Esophagus muscularis mucosa (tissue), 4 donors: Measurements from ENCODE around the gene NPRL2. TPM values are rescaled to one million over a fixed set of nuclear protein-coding genes. Genes with fewer than 3 reads are reported as not detected.
"Not testable (repeated sequence)": the region's sequence is repeated elsewhere in the genome, so short reads cannot be mapped to it uniquely, and the experiment has no call there.

Source experiments
- DNase-seq: peaks from one replicate; pipeline ENCODE4 v3.0.0-alpha.2; 2017; ENCODE audit errors: extremely low spot score
- H3K27ac ChIP-seq, 4 donors: fragments of 200-600 bp; sonication (generic); replicated peaks in 1 of 4; 1 replicate in 3 of 4; 2 replicates in 1 of 4; pipeline ENCODE4 v1.5.1; 2016 to 2019; ENCODE audit warnings: mild to moderate bottlenecking in 1 of 4
- H3K27me3 ChIP-seq, 4 donors: fragments of 200-600 bp; sonication (generic); one replicate each; pipeline versions ENCODE4 v1.5.1 to v1.6.0; 2016 to 2019
- H3K36me3 ChIP-seq, 4 donors: fragments of 200-600 bp; sonication (generic); one replicate each; pipeline ENCODE4 v1.5.1; 2016 to 2019
- H3K4me1 ChIP-seq, 4 donors: fragments of 200-600 bp; sonication (generic); one replicate each; pipeline ENCODE4 v1.5.1; 2016 to 2019
- H3K4me3 ChIP-seq, 4 donors: fragments of 200-600 bp; sonication (generic); 1 replicate in 2 of 4; 2 replicates in 2 of 4; pipeline ENCODE4 v1.5.1; 2016 to 2019; ENCODE audit warnings: mild to moderate bottlenecking in 4 of 4, moderate library complexity in 1 of 4
- H3K9me3 ChIP-seq, 4 donors: fragments of 200-600 bp; sonication (generic); 1 replicate in 3 of 4; 2 replicates in 1 of 4; pipeline ENCODE4 v1.5.1; 2016 to 2019
- EP300 ChIP-seq: sonication (generic); formaldehyde crosslinking; IDR thresholded peaks from one replicate; pipeline ENCODE4 v1.6.1; 2017; ENCODE audit warnings: antibody characterized with exemption
- POLR2A ChIP-seq: fragments of 450-650 bp; IDR thresholded peaks from one replicate; pipeline ENCODE4 v1.6.1; 2017; ENCODE audit warnings: antibody characterized with exemption, moderate library complexity, mild to moderate bottlenecking, low read depth
- POLR2AphosphoS5 ChIP-seq, 2 donors: sonication (generic); formaldehyde crosslinking; IDR thresholded peaks; one replicate each; pipeline ENCODE4 v1.6.1; 2017; ENCODE audit warnings: antibody characterized with exemption in 2 of 2
- WGBS: methylation state at CpG from one replicate; pipeline ENCODE4 v1.1.5; 2018; 5-methylcytosine and 5-hydroxymethylcytosine counted together
- intact Hi-C: fragments of 100-400 bp; cut with DNase I; formaldehyde crosslinking; loops from one replicate; pipeline ENCODE4 v1.15.1; 2023
- total RNA-seq, 4 donors: library from RNA; depleted of rRNA; stranded (reverse); fragments of >200 nt; gene quantifications; one replicate each; pipeline versions ENCODE4 v1.1.0 to v1.2.1, GENCODE V29; 2016
- TF ChIP-seq, protein P1 (sequence below), 3 experiments: fragments of 200-600 bp in 2 of 3; fragments of 450-650 bp in 1 of 3; sonication (generic) in 2 of 3; IDR thresholded peaks; one replicate each; pipeline ENCODE4 v1.5.1; 2017 to 2019; ENCODE audit warnings: antibody characterized with exemption in 3 of 3, mild to moderate bottlenecking in 2 of 3, moderate library complexity in 1 of 3

The NPRL2 gene
- total RNA-seq, 4 donors from 2014 or later, result 10.4 to 16.7 (median 14.2) TPM

DNA sequence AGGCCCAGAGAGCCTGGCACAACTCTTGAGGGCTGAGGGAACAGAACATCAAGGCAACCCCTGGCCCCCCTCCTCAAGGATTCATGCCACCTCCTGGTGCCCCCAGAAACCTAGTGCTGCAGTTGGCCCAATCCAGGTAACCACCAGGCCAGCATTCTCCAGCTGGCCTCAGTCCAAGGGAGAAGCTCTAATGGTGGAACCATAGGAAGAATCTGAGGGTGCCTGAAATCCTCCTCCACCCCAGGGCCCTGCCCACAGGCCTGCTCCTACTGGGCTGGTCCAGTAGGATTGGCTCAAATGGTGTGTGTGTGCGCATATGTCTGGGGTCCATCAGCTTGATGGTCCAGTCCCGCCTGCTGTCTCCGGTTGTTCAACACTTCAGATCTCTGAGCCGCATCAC is 35.8 kb downstream of the NPRL2 start:
- DNase-seq, result no peak
- no peak overlapping the region for H3K27ac ChIP-seq
- WGBS, result 96% methylated on average over 4 of the region's 4 CpGs

DNA sequence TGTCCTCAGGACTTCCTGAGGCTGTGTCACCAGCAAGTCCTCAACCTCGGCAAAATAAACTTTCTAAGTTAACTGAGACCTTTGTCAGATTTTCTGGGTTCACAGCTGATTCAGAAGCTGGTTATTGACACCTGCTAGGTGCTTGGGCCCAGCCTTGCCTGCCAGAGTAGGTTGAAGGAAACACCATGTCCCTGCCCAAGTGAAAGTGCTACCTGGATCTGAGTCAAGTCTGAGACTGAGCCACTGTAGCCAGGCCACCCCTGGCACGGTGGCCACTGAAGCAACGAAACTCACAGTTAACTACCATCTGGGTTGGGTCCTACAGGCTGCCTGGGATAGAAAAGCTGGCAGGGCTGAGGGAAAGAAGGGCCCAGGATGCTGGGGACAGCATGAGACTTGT is 36.2 kb downstream of the NPRL2 start:
- H3K4me1 ChIP-seq, result peaks cover 29 to 47% (median 32%) of the 10 kb centered on the region in 4 donors
- H3K27me3 ChIP-seq, result no peaks in the 10 kb centered on the region
- intact Hi-C loops, result no loop called here
- 71% methylated on average over 3 of the region's 3 CpGs for WGBS
- DNase-seq, result no peak
- no peak overlapping the region for H3K4me3 ChIP-seq
- H3K36me3 ChIP-seq, result peaks cover 0 to 56% (median 46%) of the 10 kb centered on the region in 4 donors
- no peaks in the 10 kb centered on the region for H3K9me3 ChIP-seq
- TF ChIP-seq POLR2A (no peak), POLR2AphosphoS5 (IDR thresholded peaks at IDR 0.05) (no peak), EP300 (no peak)
- no peak overlapping the region for H3K27ac ChIP-seq

More for the DNA sequence above, 35.8 kb downstream of the NPRL2 start:
- Histone ChIP-seq H3K27me3 (no peaks in the 10 kb centered on the region), H3K9me3 (no peaks in the 10 kb centered on the region), H3K4me3 (no peak overlapping the region), H3K4me1 (peaks cover 33 to 48% (median 36%) of the 10 kb centered on the region in 4 donors), H3K36me3 (peaks cover 0 to 60% (median 49%) of the 10 kb centered on the region in 4 donors)
- TF ChIP-seq POLR2AphosphoS5 (IDR thresholded peaks at IDR 0.05) (no peak), EP300 (no peak), POLR2A (no peak)
- TF ChIP-seq, protein P1, sequence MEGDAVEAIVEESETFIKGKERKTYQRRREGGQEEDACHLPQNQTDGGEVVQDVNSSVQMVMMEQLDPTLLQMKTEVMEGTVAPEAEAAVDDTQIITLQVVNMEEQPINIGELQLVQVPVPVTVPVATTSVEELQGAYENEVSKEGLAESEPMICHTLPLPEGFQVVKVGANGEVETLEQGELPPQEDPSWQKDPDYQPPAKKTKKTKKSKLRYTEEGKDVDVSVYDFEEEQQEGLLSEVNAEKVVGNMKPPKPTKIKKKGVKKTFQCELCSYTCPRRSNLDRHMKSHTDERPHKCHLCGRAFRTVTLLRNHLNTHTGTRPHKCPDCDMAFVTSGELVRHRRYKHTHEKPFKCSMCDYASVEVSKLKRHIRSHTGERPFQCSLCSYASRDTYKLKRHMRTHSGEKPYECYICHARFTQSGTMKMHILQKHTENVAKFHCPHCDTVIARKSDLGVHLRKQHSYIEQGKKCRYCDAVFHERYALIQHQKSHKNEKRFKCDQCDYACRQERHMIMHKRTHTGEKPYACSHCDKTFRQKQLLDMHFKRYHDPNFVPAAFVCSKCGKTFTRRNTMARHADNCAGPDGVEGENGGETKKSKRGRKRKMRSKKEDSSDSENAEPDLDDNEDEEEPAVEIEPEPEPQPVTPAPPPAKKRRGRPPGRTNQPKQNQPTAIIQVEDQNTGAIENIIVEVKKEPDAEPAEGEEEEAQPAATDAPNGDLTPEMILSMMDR (IDR thresholded peaks at IDR 0.05), result no peak
- intact Hi-C loops, result no loop called here

DNA sequence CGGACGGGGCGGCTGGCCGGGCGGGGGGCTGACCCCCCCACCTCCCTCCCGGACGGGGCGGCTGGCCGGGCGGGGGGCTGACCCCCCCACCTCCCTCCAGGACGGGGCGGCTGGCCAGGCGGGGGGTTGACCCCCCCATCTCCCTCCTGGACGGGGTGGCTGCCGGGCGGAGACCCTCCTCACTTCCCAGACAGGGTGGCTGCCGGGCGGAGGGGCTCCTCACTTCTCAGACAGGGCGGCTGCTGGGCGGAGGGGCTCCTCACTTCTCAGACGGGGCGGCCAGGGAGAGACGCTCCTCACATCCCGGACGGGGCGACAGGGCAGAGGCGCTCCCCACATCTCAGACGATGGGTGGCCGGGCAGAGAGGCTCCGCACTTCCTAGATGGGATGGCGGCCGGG is 38.5 kb downstream of the NPRL2 start:
- H3K9me3 ChIP-seq, intact Hi-C loops, H3K27me3 ChIP-seq, DNase-seq, H3K4me3 ChIP-seq, H3K27ac ChIP-seq: not testable (repeated sequence)
- peaks cover 6 to 24% (median 9%) of the 10 kb centered on the region in 4 donors for H3K4me1 ChIP-seq
- no CpG with 5 or more reads among the region's 32 CpGs for WGBS
- H3K36me3 ChIP-seq, result peaks cover 0 to 40% (median 26%) of the 10 kb centered on the region in 4 donors

DNA sequence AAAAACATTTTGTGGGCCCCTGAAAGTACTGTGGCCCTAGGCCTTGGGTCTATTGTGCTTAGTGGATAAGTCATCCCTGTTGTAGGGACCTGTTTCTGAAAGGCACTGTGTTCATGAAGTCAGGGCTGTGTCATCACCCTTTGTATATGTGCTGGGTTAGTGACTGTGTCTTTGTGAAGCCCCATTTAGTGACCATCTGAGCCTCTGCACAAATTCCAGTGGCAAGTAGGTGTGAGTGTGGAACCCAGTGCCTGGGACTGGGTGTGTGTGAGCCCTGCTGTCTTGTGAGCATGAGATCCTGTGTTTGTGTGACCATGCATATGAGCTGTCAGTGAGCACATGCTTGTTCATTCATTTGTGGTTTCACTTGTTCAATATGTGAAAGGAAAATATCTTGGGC is 46.0 kb downstream of the NPRL2 start:
- DNase-seq, result no peak
- H3K27me3 ChIP-seq, result no peaks in the 10 kb centered on the region
- no peaks in the 10 kb centered on the region for H3K9me3 ChIP-seq
- H3K36me3 ChIP-seq, result peaks cover 0 to 10% (median 4%) of the 10 kb centered on the region in 4 donors
- H3K4me1 ChIP-seq, result peaks cover 16 to 40% (median 37%) of the 10 kb centered on the region in 4 donors
- intact Hi-C loops, result no loop called here
- TF ChIP-seq, protein P1 (IDR thresholded peaks at IDR 0.05), result no peak
- no peak for TF ChIP-seq EP300
- TF ChIP-seq POLR2A, result no peak
- TF ChIP-seq POLR2AphosphoS5 (IDR thresholded peaks at IDR 0.05), result no peak
- no peak overlapping the region for H3K4me3 ChIP-seq
- H3K27ac ChIP-seq, result no peak overlapping the region

DNA sequence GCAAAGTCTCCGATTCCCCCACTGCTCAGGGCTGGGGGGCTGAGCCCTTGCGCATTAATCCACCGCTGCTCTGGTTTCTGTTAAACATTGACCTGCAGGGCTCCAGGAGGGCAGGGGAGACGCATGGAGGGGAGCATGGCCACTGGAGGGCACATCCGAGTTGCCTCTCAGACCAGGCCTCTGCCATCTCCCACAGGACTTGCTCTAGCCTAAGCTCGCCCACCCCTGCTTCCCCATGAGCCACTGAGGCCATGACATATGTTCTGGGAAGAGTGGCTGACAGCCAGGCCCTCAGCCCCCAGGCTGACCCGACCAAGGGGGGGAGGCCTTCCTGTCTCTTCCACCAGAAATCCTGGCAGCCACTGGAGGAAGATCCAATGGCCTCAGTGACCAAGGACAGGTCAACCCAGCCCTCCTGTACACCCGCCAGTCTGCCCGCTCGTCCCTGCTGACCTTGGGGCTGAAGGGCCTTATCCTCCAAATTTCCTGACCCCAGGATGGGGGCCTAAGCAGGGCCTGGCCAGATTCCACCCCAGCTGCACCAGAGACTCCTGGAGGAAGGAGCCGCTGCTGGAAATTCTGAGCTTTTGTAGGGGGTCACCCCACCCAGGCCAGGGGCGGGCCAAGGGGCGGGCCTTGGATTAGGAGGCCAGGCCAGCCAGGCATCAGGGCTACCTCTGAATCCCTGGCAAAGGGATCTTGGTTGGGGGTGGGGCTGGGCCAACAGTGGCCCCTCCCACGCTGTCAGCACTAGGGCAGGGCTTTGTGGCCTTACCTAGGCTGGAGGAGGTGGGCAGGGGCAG is 47.4 kb downstream of the NPRL2 start, which contains the start of gene HYAL1:
HYAL1 (minus strand) TSS at position 562 of the 803 bp plus-strand sequence. CDS start 618 bp downstream, outside the sequence.
- H3K9me3 ChIP-seq, result no peaks in the 10 kb centered on the region
- 78% methylated on average over 4 of the region's 14 CpGs for WGBS
- no peak for DNase-seq
- H3K36me3 ChIP-seq, result peaks cover 0 to 4% (median 0%) of the 10 kb centered on the region in 4 donors
- no peaks in the 10 kb centered on the region for H3K27me3 ChIP-seq
- TF ChIP-seq POLR2AphosphoS5 (IDR thresholded peaks at IDR 0.05), result peak; percentile 20 to 68
- TF ChIP-seq EP300, result no peak
- peaks cover 23 to 48% (median 45%) of the 10 kb centered on the region in 4 donors for H3K4me1 ChIP-seq
- H3K4me3 ChIP-seq, result peak within 1 kb of the TSS; percentile 28 to 53 (median 36)
- intact Hi-C loops, result no loop called here
- H3K27ac ChIP-seq, result peak within 1 kb of the TSS; percentile 64 to 91 (median 70)
